ENCODE data around the gene ART5. TPM values are rescaled to one million over a fixed set of nuclear protein-coding genes. Genes with fewer than 3 reads are reported as not detected.

The ART5 gene
- not detected in 2 replicates for total RNA-seq (2012; rRNA removed)
- not detected in 2 replicates for polyA plus RNA-seq (2012; rRNA removed)
- polyA plus RNA-seq (2012; cell fraction: cytosol; rRNA removed) = 0.23 TPM in 1 of 2 replicates, not detected in the other
- polyA plus RNA-seq (2012; cell fraction: nucleus; rRNA removed; ENCODE audit: low replicate concordance) = 0.11 TPM in 1 of 2 replicates, not detected in the other
- Bru-seq, nascent RNA = not detected
- BruChase-seq, experiment 1, labeled RNA remaining after a 6-hour chase = percentile 17 among the genes with signal in this experiment
- percentile 13 among the genes with signal in this experiment for BruChase-seq, experiment 2, labeled RNA remaining after a 2-hour chase
- long read RNA-seq = 0 reads

- Histone ChIP-seq H3K9ac (ENCODE audit: low read depth, low read length) (no peak within 1 kb of the TSS), H2BK15ac (ENCODE audit: low read depth, low read length) (no peak within 1 kb of the TSS), H3K27me3 (ENCODE audit: control insufficient read depth, insufficient read depth, low read length) (peaks cover 53% of the 10 kb centered on the region), H3K79me1 (ENCODE audit: low read depth in 1 of 2, low read length in 2 of 2) (no peaks in the 10 kb centered on the region), H3K4ac (ENCODE audit: low read depth, low read length) (no peak within 1 kb of the TSS), H3K18ac (ENCODE audit: low read depth, low read length) (no peak within 1 kb of the TSS; the same call in 1 of the 2 replicates), H3K4me3 (ENCODE audit: insufficient read depth, low read depth, low read length) (peak within 1 kb of the TSS; percentile 37), H3K4me2 (ENCODE audit: low read depth, low read length) (peak within 1 kb of the TSS; percentile 79), H3K23ac (ENCODE audit: low read depth, low read length) (no peak within 1 kb of the TSS), H4K5ac (ENCODE audit: low read depth, low read length) (no peak within 1 kb of the TSS), H3K36me3 (ENCODE audit: control insufficient read depth, insufficient read depth, low read length) (no peaks in the 10 kb centered on the region), H4K91ac (ENCODE audit: insufficient read depth, low read depth, low read length) (no peak within 1 kb of the TSS), H2BK5ac (ENCODE audit: low read depth, low read length, poor library complexity, severe bottlenecking) (no peak within 1 kb of the TSS), H3K27ac (ENCODE audit: insufficient read depth, low read length) (no peak within 1 kb of the TSS), H4K20me1 (ENCODE audit: insufficient read depth, low read length) (no peaks in the 10 kb centered on the region), H3K9me3 (ENCODE audit: control insufficient read depth, insufficient read depth, low read length) (no peaks in the 10 kb centered on the region), H2AFZ (replicated peaks; ENCODE audit: low read length, poor library complexity) (peak within 1 kb of the TSS; percentile 83), H2BK120ac (ENCODE audit: low read depth, low read length) (no peak within 1 kb of the TSS), H2AK9ac (replicated peaks; ENCODE audit: low read depth, low read length, poor library complexity) (peak within 1 kb of the TSS; percentile 15), H4K8ac (ENCODE audit: low read depth in 2 of 2, low read length in 2 of 2) (no peak within 1 kb of the TSS; a peak in 1 of 4 replicates), H2BK20ac (ENCODE audit: low read depth, low read length) (no peak within 1 kb of the TSS), H3K56ac (ENCODE audit: extremely low read depth, insufficient read depth, low read length) (no peak within 1 kb of the TSS), H2AK5ac (ENCODE audit: low read depth, low read length) (no peak within 1 kb of the TSS), H3K9me1 (ENCODE audit: insufficient read depth, low read length) (no peaks in the 10 kb centered on the region), H3K14ac (replicated peaks; ENCODE audit: low read depth, low read length) (no peak within 1 kb of the TSS), H3K4me1 (ENCODE audit: control insufficient read depth, insufficient read depth, low read length) (peaks cover 3% of the 10 kb centered on the region)
- BruUV-seq (replicated peaks) = no TSS peak
- no peak for TF ChIP-seq MXI1 (IDR thresholded peaks at IDR 0.05; ENCODE audit: borderline replicate concordance, low read depth, low read length)
- TF ChIP-seq MAZ (IDR thresholded peaks at IDR 0.05; ENCODE audit: borderline replicate concordance, low read depth, low read length) = no peak
- TF ChIP-seq RFX5 (IDR thresholded peaks at IDR 0.05; ENCODE audit: low read depth, low read length) = no peak
- TF ChIP-seq ELK1 (IDR thresholded peaks at IDR 0.05; ENCODE audit: borderline replicate concordance, low read depth, low read length) = no peak
- TF ChIP-seq MAFK (IDR thresholded peaks at IDR 0.05; ENCODE audit: low read depth, low read length) = no peak
- TF ChIP-seq RAD21 (IDR thresholded peaks at IDR 0.05; ENCODE audit: low read length) = no peak
- no peak for TF ChIP-seq RCOR1 (IDR thresholded peaks at IDR 0.05; ENCODE audit: insufficient replicate concordance, low read length)
- TF ChIP-seq BHLHE40 (IDR thresholded peaks at IDR 0.05; ENCODE audit: low read depth, low read length) = no peak
- TF ChIP-seq USF2 (IDR thresholded peaks at IDR 0.05; ENCODE audit: low read depth, low read length) = no peak
- TF ChIP-seq NFE2L2 (IDR thresholded peaks at IDR 0.05; ENCODE audit: low read depth, low read length) = no peak
- TF ChIP-seq CHD1 (IDR thresholded peaks at IDR 0.05; ENCODE audit: low read depth, low read length) = no peak
- no peak for TF ChIP-seq CTCF (conservative IDR thresholded peaks at IDR 0.05; ENCODE audit: low read depth, low read length)
- TF ChIP-seq SMC3 (IDR thresholded peaks at IDR 0.05; ENCODE audit: low read depth, low read length) = no peak
- TF ChIP-seq FOS (IDR thresholded peaks at IDR 0.05; ENCODE audit: low read depth, low read length) = no peak
- TF ChIP-seq POLR2A (IDR thresholded peaks at IDR 0.05; ENCODE audit: low read depth, low read length) = no peak
- intact Hi-C loops (cut with micrococcal nuclease) = no loop called here
- no peak for ATAC-seq (ENCODE audit: low read depth)
- DNase-seq = no peak
- CTCF ChIA-PET = no interaction called here
- WGBS, 2 experiments (ENCODE audit: extremely low coverage in 2 of 2, insufficient read length in 1 of 2) = 7% methylated on average over 3 of the region's 21 CpGs; no CpG with 5 or more reads in 1 of the 2 experiments
- POLR2A ChIA-PET (ENCODE audit: unreplicated experiment) = no interaction called here
- in situ Hi-C loops (cut with MboI; ENCODE audit: low sequenced_read_pairs) = no loop called here
- dilution Hi-C loops (cut with HindIII; ENCODE audit: low sequenced_read_pairs, unreplicated experiment) = no loop called here
Observed at GRCh38 chr11:3641701-3642070, at the start of gene ART5. ART5 (minus strand) TSS chr11:3641992; CDS start chr11:3641862, 130 bp downstream.
